ENCODE results near the gene ARL2BP.

Gene ARL2BP

GRCh38 chr16:57285379-57285778 lies 40.3 kb downstream of the ARL2BP start:
- TF ChIP-seq POLR2A (IDR thresholded peaks at IDR 0.05; ENCODE audit: low read depth, low read length) = no peak
- TF ChIP-seq PAX5 (IDR thresholded peaks at IDR 0.05; ENCODE audit: insufficient read depth, low read length, severe bottlenecking) = no peak
- no peak for TF ChIP-seq POU2F2 (IDR thresholded peaks at IDR 0.05; ENCODE audit: low read depth, low read length)
- no peak for TF ChIP-seq SPI1 (IDR thresholded peaks at IDR 0.05; ENCODE audit: low read depth, low read length)
- no peak for TF ChIP-seq POLR2AphosphoS5 (IDR thresholded peaks at IDR 0.05; ENCODE audit: low read depth, low read length)
- no peak for TF ChIP-seq TAF1 (IDR thresholded peaks at IDR 0.05; ENCODE audit: low read depth, low read length)
- peak; percentile 60 for FAIRE-seq

DNA sequence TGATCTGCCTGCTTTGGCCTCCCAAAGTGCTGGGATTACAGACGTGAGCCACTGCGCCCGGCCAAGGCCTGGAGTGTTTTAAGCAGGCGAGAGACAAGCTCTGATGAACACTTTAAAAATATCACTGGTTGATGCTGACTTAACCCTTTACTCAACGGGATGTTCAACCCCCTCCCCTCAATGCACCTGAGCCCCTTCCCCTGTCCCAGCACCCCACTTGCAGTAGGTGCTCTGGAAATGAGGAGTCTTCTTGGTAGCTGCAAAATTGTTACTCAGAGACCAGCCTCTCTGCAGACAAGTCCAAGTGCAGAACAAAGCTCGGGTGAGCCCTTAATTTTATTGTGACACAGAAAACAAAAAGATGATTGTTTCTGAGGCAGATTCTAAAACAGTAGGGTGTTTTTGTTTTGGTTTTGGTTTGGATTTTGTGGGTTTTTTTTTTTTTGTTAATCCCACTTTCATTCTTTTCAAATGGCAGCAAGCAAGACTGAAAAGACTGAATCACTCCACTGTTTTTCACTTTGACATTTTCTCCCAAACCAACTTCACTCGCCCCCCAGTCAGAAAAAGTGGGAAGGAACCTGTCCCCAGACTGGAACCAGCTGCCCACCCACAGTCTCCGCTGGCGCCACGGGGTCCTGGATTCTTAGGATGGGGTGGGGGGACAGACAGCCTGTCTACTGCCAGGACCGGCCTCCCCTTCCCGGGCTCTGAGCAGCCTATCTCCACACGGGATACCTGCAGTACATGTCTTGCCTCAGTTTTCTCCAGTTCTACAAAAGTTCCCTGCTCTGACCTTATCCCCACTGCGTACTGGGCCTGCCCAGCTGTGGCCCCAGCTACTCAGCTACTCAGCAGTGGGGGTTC lies 44.6 kb downstream of the ARL2BP start:
- TF ChIP-seq PAX5 (IDR thresholded peaks at IDR 0.05; ENCODE audit: insufficient read depth, low read length, severe bottlenecking) = no peak
- TF ChIP-seq TAF1 (IDR thresholded peaks at IDR 0.05; ENCODE audit: low read depth, low read length) = no peak
- TF ChIP-seq POLR2AphosphoS5 (IDR thresholded peaks at IDR 0.05; ENCODE audit: low read depth, low read length) = no peak
- no peak for TF ChIP-seq POLR2A (IDR thresholded peaks at IDR 0.05; ENCODE audit: low read depth, low read length)
- no peak for TF ChIP-seq POU2F2 (IDR thresholded peaks at IDR 0.05; ENCODE audit: low read depth, low read length)
- no peak for TF ChIP-seq SPI1 (IDR thresholded peaks at IDR 0.05; ENCODE audit: low read depth, low read length)
- FAIRE-seq (no peak), DNase-seq (ENCODE audit: insufficient read length, low spot score) (no peak)

More at GRCh38 chr16:57285379-57285778, 40.3 kb downstream of the ARL2BP start:
- DNase-seq (ENCODE audit: insufficient read length, low spot score) = no peak

DNA sequence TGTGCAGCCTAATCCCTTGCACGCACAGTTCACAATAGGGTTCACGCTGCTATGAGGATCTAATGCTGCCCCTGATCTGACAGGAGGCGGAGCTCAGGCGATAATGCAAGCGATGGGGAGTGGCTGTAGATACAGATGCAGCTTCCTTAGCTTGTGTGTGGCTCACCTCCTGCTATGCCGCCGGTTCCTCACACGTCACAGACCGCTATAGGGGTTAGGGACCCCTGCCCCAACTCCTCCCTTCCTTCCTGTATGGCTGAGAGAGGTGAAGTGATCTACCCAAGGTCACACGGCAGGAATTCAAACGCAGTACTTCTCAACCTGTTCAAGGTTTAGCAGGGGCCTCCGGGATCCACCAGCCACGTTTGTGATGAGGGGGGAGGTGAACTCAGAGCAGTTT lies 52.8 kb downstream of the ARL2BP start:
- no peak for TF ChIP-seq TAF1 (IDR thresholded peaks at IDR 0.05; ENCODE audit: low read depth, low read length)
- no peak for TF ChIP-seq PAX5 (IDR thresholded peaks at IDR 0.05; ENCODE audit: insufficient read depth, low read length, severe bottlenecking)
- TF ChIP-seq POLR2AphosphoS5 (IDR thresholded peaks at IDR 0.05; ENCODE audit: low read depth, low read length) = no peak
- no peak for FAIRE-seq
- no peak for DNase-seq (ENCODE audit: insufficient read length, low spot score)

GRCh38 chr16:57299009-57299718 lies 54.1 kb downstream of the ARL2BP start:
- no peak for TF ChIP-seq TAF1 (IDR thresholded peaks at IDR 0.05; ENCODE audit: low read depth, low read length)
- TF ChIP-seq POU2F2 (IDR thresholded peaks at IDR 0.05; ENCODE audit: low read depth, low read length) = no peak
- TF ChIP-seq POLR2A (IDR thresholded peaks at IDR 0.05; ENCODE audit: low read depth, low read length) = no peak
- TF ChIP-seq SPI1 (IDR thresholded peaks at IDR 0.05; ENCODE audit: low read depth, low read length) = no peak
- TF ChIP-seq POLR2AphosphoS5 (IDR thresholded peaks at IDR 0.05; ENCODE audit: low read depth, low read length) = no peak
- TF ChIP-seq PAX5 (IDR thresholded peaks at IDR 0.05; ENCODE audit: insufficient read depth, low read length, severe bottlenecking) = no peak
- FAIRE-seq (no peak), DNase-seq (ENCODE audit: insufficient read length, low spot score) (no peak)

- TF ChIP-seq TAF1 (IDR thresholded peaks at IDR 0.05; ENCODE audit: low read depth, low read length) = no peak
- TF ChIP-seq POLR2AphosphoS5 (IDR thresholded peaks at IDR 0.05; ENCODE audit: low read depth, low read length) = no peak; the same call in 1 of the 2 replicates
- peak; percentile 40; the same call in 1 of the 2 replicates for TF ChIP-seq POU2F2 (IDR thresholded peaks at IDR 0.05; ENCODE audit: low read depth, low read length)
- no peak; the same call in 1 of the 2 replicates for TF ChIP-seq POLR2A (IDR thresholded peaks at IDR 0.05; ENCODE audit: low read depth, low read length)
- TF ChIP-seq SPI1 (IDR thresholded peaks at IDR 0.05; ENCODE audit: low read depth, low read length) = peak; percentile 14; the same call in 1 of the 2 replicates
- TF ChIP-seq PAX5 (IDR thresholded peaks at IDR 0.05; ENCODE audit: insufficient read depth, low read length, severe bottlenecking) = peak; percentile 11
- peak; percentile 60 for DNase-seq (ENCODE audit: insufficient read length, low spot score)
- peak; percentile 84 for FAIRE-seq
These were observed 54.8 kb downstream of the ARL2BP start for GRCh38 chr16:57299719-57300386.

DNA sequence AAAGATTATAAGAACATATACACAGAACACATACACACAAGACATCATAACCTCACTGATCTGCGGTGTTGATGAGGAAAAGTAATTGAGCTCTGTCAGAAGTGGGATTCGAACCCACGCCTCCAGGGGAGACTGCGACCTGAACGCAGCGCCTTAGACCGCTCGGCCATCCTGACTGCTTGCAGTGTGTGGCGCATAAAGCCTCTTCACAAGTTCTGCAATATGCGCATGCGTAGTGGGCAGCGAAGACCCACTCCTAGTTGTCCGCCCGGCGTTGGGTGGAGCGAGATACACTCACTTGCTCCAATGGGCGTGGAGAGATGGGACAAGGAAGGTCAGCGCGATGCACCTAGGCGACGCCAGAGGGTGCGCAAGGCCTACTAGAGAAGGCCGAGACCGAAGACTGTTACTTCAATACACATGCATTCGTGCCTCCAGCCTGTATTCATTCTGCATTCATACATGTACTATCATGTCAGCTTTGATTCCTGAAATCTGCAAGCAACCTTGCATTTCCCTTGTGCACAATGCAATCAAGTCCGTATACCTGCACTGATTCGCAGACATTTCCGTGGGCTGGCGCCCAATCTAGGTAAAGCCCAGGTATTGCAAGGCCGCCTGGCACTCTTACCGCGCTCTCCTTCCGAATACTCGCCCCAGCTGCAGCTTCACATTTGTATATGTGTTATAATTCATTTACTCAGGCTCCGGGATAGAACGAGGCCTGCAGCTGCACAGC lies 55.5 kb downstream of the ARL2BP start:
- FAIRE-seq (peak; percentile 100), DNase-seq (ENCODE audit: insufficient read length, low spot score) (peak; percentile 73)
- TF ChIP-seq POU2F2 (IDR thresholded peaks at IDR 0.05; ENCODE audit: low read depth, low read length) (0 out of 2 replicates have a peak, but pooled peaks have one; percentile 28), POLR2AphosphoS5 (IDR thresholded peaks at IDR 0.05; ENCODE audit: low read depth, low read length) (no peak), POLR2A (IDR thresholded peaks at IDR 0.05; ENCODE audit: low read depth, low read length) (no peak), SPI1 (IDR thresholded peaks at IDR 0.05; ENCODE audit: low read depth, low read length) (no peak), TAF1 (IDR thresholded peaks at IDR 0.05; ENCODE audit: low read depth, low read length) (no peak), PAX5 (IDR thresholded peaks at IDR 0.05; ENCODE audit: insufficient read depth, low read length, severe bottlenecking) (peak; percentile 32)

GRCh38 chr16:57301126-57301817 lies 56.2 kb downstream of the ARL2BP start:
- FAIRE-seq (no peak), DNase-seq (ENCODE audit: insufficient read length, low spot score) (no peak)
- TF ChIP-seq PAX5 (IDR thresholded peaks at IDR 0.05; ENCODE audit: insufficient read depth, low read length, severe bottlenecking) (no peak), TAF1 (IDR thresholded peaks at IDR 0.05; ENCODE audit: low read depth, low read length) (no peak), SPI1 (IDR thresholded peaks at IDR 0.05; ENCODE audit: low read depth, low read length) (no peak), POLR2AphosphoS5 (IDR thresholded peaks at IDR 0.05; ENCODE audit: low read depth, low read length) (no peak), POU2F2 (IDR thresholded peaks at IDR 0.05; ENCODE audit: low read depth, low read length) (no peak), POLR2A (IDR thresholded peaks at IDR 0.05; ENCODE audit: low read depth, low read length) (no peak)
